GM18861 (cell line): Measurements from ENCODE around the gene PTPRN.
"Not testable (repeated sequence)": the region's sequence is repeated elsewhere in the genome, so short reads cannot be mapped to it uniquely, and the experiment has no call there.

Experiments used
- ATAC-seq: cut with Tn5 transposase; IDR thresholded peaks from one replicate; pipeline ENCODE4 v1.9.1; 2021; ENCODE audit not compliant: unreplicated experiment

Gene PTPRN

DNA sequence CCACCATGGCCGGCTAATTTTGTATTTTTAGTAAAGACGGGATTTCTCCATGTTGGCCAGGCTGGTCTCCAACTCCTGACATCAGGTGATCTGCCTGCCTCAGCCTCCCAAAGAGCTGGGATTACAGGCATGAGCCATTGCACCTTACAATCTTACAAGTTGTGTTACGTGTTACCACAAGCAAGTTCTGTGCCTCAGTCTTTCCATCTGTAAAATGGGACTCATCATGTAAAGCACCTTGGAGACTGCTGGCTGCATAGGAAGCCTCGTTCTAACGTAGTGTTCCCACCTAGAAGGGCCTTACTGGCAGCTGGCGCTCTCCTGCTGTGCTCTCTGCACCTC, 20.0 kb downstream of the PTPRN start:
- no peak for ATAC-seq

DNA sequence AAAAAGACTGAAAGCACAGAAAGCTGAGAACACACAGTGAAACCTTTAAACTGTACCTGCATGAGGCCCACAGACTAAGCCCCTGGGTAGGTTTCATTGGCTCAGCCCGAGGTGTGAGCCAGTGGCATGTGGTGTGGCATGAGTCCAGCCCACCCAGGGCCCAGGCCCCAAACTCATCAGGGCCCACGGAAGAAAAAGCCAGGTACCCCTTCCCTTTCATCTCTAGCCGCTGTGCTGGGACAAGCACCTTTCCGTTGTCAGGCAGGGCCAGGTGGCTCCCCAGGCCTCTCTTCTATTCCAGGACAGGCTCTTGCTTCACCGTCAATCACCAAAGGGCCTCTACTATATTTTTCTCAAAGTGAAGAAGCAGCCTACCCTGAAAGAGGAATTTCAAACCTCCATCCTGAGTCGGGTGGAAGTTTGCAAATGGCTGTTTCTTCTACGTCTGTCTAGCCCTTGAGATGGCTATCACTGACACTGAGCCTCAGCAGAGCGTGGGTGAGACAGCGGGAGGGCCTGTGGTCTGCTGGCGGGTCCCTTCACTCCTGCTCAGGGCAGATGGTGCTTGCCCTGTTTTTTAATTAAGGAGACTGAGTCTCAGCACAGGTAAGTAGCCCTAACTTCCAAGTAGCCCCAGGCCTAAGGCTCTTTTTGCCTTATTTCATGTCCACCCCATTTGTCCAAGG, 21.5 kb downstream of the PTPRN start:
- ATAC-seq, result no peak

DNA sequence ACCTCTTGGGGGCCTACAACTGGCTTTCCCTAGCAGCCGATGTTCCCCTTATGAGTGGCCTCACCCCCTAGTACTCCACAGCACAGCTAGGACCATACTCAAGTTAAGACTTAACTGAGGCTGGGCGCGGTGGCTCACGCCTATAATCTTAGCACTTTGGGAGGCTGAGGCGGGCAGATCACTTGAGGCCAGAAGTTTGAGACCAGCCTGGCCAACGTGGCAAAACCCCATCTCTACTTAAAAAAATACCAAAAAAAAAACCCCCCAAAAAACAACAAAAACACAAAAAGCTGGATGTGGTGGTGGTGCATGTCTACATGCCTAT, 22.1 kb downstream of the PTPRN start:
- not testable (repeated sequence) for ATAC-seq

DNA sequence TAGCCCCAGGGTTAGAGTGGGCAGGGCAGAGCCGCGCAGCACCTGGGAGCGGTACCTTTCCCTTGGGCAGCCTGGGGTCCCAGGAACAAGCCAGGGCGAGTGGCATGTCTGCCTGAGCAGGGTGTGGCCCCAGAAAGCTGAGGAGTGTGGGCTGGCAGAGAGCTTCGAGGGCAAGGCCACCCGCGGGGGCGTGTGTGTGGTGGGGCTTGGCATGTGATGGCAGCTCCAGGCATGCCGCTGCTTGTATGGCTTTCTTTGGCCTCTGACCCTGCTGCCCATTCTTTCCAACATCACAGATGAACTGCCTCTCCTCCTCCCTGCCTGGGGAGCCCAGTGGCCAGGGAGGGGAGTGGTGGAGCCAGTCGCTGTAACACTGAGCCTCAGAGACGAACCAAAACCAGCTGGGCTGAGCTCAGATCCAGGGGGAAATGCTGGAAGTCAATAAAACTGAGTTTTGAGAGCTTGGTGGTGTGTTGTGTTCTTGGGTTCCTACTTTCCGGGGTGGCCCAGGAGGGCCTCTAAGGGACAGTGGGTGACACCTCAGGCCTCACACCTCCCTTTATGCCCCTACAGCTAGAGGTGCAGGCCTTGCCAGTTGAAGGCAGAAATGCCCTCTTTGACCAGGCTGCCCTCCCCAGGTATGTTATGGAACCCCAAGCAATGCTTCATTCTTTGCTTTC, 22.6 kb downstream of the PTPRN start:
- ATAC-seq, result no peak

DNA sequence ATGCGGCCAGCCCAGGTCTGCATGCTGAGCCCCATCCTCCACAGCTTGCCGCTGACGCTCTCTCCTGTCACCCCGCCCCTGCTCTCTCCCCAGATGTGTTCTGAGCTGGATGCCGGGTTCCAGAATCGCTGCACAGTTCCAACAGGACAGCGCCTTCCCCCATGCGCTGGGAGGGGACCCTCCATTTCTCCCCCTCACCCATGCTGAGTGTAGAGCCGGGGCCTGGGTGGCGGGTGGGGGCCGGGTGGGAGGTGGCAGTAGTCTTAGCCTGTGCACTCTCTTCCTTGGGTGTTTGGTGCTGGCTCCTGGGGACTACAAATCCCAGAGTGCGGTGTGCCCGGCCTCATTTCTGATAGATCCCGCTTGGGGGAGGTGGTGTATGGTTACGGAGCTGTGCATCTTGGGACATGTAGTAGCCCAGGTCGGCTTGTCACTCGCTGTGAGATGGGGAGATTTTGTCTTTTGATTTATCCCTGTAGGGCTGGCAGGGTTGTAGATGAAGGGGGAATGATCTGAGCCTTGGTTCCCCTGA, 23.2 kb downstream of the PTPRN start:
- no peak for ATAC-seq

DNA sequence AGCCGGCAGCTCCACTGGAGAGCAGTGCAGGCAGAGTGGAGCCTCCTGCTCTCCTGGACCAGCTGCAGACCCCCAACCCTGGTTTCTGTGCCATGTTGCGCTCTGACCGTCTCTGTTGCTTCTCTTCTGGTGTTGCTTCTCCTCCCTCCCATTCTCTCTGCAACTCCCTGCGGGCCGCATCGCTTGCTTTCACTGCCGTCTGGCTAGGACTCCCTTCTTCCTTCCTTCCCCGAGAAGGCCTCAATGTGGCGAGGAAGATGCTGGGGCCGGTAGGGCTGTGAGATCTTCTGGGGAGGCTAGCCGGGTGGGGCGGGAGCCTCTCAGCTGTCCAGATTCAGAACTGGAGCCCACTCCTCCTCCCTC, 23.8 kb downstream of the PTPRN start:
- no peak for ATAC-seq

DNA sequence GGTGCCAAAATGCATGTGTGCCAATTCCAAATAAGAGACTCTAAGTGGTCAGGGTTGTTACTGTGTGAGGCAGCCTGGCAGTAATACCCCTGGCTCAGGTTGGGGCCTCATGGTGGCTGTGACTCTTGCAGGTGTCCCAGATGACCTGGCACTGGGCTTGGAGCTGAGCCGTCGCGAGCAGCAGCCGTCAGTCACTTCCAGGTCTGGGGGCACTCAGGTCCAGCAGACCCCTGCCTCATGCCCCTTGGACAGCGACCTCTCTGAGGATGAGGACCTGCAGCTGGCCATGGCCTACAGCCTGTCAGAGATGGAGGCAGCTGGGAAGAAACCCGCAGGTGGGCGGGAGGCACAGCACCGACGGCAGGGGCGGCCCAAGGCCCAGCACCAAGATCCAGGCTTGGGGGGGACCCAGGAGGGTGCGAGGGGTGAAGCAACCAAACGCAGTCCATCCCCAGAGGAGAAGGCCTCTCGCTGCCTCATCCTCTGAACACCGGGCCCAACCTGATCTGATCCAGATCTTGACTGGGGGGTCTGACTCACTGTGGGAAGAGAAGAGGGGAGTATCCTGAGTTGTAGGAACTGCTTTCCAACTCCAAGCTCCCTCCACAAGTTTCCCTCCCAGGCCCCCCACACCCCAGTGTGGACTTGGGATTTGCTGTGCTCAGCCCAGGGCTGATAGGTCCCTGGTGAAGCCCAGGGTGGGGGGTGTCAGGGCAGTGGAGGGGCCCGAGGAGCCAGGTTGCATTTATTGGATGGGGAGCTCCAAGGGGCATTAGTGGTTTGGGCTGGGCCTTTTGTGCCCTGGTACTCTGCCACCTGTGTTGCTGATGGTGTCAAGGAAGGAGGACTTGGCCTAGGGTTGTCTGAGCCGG, 24.5 kb downstream of the PTPRN start:
- no peak for ATAC-seq

DNA sequence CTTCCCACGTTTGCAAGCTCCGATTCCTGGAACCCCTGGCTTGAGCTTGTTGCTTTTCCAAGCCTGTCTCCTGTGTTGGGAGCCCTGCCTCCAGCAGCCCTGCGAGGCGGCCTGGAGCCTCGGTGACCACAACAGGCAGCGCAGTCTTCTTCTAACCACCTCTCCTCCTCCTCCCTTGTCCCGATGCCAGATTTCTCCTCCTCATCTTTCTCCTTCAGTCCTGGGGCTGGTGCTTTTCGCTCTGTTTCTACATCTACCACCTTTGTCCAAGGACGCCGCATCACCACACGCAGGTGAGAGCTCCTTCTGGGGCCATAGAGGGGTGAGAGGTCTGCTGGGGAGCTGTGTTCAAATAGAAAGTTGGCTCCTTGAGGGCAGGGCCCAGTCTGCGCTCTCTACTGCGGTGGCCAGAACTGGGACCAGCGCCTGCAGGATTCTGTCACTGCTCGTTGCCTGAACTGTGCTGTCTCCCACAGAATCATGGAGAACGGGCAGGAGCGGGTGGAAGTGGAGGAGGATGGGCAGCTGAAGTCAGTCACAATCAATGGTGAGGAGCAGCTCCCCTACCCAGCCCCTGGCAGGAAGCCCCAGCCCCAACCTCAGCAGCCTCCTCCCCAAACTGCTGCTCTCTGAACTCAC, 26.1 kb downstream of the PTPRN start:
- no peak for ATAC-seq

DNA sequence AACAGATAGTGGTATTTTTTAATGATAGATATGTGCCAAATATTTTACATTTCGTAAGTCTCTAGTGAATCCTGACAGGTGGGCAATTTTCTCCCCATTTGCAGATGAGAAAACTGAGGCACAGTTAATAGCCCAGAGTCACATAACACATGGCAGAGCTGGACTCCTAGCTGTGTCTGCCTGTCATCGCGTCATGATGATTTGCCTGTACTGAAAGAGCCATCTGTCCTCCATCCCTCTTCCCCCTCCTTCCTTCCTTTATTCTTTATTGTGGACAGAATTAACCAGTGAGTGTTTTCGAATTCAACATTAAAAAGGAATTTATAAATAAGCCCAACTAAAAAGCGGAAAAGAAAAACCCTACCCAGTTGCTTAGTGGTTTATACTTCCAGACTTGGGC, 26.8 kb downstream of the PTPRN start:
- no peak for ATAC-seq

DNA sequence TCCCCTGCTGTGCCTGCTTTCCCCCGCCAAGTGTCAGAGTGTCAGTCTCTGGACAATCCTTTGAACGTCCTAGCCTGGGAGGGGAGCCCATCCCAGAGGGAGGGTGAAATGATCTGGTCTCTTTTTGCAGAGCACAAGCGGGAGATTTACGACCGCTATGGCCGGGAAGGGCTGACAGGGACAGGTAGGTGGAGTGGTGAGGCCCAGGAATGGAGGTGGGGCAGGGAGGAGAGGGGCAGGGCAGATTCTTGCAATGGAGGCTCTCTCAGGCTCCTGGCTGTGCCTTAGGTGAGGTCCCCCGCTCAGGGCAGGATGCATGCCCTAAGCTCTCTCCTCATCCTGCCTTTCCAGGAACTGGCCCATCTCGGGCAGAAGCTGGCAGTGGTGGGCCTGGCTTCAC, 27.6 kb downstream of the PTPRN start:
- ATAC-seq, result no peak

DNA sequence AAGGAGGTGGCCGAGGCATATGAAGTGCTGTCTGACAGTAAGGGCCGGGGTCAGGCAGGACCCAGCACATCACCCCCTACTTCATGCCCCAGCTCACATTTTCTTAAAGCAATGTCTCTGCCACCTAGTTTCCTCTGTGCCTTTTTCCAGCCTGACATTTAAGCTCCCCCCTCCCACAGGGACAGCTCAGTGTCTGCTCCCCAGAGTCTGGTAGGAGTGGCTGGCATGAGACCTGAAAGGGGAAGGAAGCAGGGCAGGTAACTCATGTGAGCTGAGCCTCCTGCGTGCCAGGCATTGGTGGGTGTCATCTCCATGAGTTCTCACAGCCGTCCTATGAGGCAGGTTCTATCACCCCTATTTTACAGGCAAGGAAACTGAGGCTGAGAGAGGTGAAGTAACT, 28.6 kb downstream of the PTPRN start:
- ATAC-seq, result no peak

DNA sequence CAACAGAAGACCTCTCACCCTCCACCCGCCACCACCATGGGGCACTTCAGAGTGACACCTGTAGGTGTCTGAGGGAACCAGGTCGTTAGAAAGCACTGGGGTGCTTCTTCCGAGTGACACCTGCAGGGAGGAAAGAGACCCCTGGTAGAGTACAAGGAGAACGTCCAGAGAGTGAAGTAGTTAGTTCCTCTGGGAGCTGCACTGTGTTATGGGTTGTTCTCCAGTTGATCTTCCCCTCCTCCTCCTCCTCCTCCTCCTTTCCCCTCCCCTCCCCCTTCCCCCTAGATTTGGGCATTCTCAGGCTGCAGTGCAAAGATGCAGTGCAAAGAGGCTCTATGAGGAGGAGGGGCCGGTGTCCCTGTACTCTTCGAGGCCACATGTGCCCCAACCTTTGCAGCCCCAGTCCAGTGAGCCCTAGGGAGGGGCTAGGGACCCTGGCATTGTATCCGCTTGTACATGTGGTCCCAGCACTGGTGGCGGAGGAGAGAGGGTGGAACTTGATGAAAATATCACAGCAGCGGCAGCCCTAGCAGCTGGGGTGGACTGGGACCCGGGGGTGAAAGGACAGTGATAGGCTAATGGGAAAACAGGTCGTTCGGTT, 29.2 kb downstream of the PTPRN start:
- ATAC-seq, result no peak

DNA sequence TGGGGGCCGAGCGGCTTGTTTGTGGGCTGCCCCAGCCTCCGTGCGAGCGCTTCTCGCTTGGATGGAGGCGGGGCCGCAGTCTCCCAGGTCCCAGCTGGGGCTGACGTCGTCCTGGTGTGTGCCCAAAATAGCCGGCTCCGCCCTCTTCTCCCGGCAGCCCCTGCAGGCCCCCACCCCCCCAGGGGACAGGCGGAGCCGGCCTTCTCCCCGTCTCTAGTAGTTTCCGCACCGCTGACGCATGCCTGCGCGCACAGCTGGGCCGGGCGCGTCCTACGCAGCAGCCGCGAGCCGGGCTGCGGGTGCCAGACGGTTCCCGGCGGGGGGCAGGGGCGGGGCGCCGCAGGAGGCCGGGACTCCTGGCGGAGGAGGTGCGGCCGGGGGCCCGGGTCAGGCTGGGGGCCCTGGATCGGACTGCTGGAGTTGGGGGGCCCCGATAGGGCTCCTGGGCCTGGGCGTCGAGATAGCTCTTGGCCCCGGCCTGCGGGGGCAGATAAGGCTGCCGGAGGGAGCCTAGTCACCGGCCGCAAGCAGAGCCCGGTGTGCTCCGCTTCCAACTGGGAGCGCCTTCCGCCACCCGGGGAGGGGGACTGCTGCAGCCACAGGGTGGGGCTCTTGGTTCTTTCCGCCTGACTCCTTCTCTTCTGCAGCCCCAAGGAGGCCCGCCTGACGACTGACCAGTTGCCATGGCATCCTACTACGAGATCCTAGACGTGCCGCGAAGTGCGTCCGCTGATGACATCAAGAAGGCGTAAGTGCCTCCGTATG, 29.9 kb downstream of the PTPRN start, which contains the start of gene DNAJB2:
DNAJB2 (plus strand) TSS at position 216 of the 765 bp plus-strand sequence; CDS start at position 684, 468 bp downstream.
- peak; percentile 75 for ATAC-seq

DNA sequence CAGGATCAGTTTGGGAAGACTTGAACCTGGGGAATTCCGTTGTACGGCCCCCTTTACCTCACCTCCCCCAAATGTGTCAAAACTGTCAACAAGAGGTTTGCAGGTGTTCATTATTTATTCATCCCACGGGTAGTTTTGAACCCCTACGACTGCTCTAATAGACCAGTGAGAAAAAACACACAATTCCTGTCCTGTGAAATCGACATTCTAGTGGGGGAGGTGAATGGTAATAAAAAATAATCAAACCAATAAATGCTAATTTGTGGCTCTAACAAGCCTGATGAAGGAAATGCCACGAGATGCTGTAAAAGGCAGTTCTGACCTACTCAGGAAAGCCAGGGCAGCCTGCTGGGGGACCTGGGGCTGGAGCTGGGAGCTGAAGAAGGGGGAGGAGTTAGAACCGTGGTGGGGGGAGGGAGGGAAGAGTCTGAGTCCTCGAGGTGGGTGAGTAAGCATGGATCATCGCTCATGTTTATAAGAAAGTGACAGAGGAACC, 30.5 kb downstream of the PTPRN start:
- ATAC-seq, result peak; percentile 1

DNA sequence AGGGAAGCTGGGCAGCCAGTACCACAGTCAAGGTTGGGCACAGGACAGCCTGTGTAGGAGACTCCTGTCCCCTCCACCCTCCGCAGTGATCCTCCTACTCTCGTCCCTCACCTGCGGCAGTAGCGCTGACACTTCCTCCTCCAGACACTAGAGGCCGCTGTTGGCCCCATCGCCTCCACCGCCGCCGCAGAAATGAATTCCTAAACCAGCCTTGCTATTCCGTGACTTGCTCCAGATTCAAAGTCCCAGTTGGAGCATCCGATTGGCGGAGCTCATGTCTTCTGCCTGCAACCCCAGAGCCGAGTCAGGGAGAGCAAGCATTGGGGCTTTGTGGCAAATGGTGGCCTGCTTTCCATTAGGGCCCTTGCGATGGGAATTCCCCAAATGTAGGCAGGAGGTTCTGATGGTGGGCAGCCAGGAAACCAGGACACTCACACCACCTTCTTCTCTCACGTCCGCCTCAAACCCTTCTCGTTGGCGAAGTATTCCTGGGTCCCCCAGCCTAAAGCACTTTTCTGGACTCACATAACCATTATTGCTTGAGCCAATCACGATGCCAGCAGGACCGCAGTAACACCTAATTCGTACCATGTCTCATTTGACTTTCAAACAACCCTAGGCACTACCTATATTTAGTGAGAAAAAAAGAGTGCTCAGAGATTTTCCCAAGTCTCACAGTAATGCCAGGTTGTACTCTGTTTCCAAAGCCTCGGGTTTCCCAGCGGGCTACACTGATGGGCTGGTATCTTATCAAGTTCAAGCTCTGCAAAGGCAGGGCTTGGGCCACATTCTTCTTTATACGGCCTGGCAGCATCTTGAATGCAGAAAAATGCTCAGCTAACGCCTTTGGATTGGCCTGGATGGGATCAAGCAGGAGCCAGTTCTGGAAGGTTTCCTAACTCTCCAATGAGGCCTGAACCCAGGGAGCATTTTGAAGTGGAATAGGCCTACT, 31.2 kb downstream of the PTPRN start:
- peak; percentile 23 for ATAC-seq

DNA sequence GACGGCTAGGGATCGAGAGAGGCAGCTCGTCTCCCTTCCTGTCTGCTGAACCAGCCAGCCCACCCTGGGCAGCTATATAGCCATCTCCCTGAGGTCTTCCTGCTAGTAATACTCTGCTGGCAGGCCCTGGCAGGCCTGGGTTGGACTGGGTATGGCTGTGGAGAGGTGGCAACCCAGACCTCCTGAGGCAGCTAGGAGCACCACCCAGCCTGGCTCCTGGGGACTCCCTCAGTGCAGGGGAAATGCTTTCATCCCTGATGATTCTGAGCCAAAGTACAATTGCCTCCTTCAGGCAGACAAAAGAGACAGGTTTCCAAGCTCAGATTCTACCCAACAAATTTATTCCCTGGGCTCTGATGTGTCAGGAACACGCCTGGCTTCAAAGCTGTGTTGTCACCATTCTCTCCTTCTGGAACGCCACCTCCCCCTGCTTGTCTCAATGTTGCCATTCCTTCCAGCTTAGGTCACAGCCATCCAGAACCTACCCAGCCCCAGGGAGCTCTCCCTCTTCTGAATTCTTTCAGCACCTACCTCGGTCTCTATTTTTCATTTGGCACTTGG, 34.8 kb downstream of the PTPRN start:
- ATAC-seq, result no peak

DNA sequence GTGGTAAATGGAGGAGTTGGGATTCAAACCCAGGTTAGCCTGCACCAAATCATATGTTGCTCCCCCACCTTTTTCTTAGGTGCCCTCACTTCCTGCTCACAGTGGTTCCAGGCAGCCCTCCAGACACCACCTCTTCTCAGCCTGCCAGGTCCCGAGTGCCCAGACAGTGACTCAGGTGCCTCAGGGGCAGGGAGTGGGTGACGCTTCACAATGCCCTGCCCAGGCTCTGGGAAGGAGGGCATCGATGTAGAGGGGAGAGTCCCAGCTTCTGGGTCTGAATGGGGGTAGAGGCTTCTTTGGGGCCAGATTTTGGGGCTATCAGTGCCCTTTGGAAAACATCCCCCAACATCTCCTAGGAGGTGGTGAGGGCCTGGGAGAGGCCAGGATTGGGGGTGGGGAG, 35.3 kb downstream of the PTPRN start:
- no peak for ATAC-seq

DNA sequence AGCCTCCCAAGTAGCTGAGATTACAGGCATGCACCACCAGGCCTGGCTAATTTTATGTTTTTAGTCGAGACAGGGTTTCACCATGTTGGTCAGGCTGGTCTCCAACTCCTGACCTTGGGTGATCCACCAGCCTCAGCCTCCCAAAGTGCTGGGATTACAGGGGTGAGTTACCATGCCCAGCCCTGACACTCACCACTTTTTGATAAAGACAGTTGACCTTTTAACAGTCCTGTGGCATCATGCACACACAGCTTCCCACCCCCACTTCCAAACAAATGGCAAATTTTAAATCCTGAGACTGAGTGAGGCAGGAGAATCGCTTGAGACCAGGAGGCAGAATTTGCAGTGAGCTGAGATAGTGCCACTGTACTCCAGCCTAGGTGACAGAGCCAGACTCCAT, 36.2 kb downstream of the PTPRN start:
- no peak for ATAC-seq

DNA sequence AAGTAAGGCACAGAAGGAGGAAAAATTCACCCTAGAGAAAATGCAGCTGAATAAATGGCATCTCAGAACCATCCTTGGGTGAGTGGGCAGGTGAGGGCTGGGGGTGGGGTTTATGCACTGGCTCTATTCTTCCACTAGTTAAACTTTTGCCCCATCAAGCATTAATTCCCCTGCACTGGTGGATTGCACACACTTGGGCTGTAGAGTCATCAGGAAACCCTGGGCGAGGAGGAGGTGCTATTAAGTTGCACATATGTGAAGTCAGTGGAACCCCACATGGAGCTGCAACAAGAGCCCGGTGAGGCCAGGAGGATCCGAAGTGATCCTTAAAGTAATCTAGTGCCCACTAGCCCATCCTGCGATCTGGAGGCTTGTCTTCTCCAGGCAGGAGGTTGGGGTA, 36.8 kb downstream of the PTPRN start:
- no peak for ATAC-seq
